Stimulated activated CD4-positive, alpha-beta T cell treated with anti-CD3 and anti-CD28 coated beads, Interleukin-4, amount 100 ng/mL, for 24 hours (primary cell): ENCODE data around the gene CYP3A5.
"Not testable (repeated sequence)": the region's sequence is repeated elsewhere in the genome, so short reads cannot be mapped to it uniquely, and the experiment has no call there.

Experiments
- DNase-seq: peaks from one replicate; pipeline ENCODE4 v3.0.0-alpha.2; 2020

Gene CYP3A5

DNA sequence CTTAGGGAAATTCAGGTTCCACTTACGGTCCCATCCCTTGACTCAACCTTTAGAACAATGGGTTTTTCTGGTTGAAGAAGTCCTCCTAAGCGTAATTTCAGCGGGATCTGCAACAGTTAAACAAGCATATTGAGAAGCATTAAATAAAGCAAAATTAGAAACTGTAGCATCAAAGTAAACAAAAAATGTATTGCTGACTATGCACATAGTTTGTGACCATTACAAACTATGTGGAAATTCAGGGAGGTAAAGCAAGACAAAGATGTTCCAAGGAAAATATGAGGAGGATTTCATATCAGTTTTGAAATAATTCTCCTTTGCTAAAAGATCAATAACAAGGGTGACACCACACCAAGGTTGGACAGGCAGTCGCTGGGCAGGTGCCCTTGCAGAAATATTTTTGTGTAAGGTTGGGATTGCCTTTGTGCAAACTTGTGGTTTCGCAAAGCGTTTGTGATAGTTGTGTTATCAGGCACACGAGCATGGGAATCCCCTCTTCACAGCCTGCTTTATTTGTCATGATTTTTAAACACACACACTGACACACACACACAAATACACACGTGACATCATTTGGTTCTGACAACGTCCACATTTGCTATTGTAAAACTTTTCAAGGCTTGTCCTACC lies 5.4 kb upstream of the CYP3A5 start:
- DNase-seq: no peak

DNA sequence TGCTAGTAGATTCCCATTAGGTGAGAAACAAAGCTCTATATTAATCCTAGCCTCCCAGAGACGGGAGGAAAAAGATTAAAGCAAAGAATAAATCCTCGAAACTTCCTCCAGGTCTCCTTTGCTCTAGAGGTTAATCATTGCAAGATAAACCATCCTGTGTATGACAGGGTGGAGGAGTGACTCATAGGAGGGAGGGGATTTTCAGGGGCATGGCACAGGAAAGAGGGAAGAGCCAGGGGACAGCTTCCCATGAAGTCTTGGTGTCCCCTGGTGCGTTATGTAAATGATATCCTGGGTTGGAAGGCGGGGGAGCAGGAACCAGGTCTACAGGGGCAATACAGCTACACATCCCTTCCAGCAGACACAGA lies 780 bp downstream of the CYP3A5 start:
- no peak for DNase-seq

DNA sequence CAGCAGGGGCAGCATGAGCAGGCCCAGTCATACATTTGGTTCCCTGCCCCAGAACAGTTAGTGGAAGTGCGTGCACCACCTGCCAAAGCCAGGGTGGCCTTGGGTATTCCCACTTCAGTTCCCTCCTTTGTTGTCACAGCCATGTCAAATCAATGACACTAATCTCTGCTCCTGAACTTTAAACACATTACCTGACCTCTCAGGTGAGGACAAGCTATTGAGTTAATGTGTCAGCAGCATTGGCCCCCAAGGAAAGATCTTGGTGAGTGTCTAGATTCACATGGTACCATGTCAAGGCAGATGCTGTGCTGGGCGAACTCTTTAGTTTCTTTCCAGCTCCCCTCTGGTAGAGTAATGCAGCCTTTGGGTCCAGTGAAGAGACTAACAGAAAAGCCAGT lies 2.1 kb downstream of the CYP3A5 start:
- DNase-seq: no peak

DNA sequence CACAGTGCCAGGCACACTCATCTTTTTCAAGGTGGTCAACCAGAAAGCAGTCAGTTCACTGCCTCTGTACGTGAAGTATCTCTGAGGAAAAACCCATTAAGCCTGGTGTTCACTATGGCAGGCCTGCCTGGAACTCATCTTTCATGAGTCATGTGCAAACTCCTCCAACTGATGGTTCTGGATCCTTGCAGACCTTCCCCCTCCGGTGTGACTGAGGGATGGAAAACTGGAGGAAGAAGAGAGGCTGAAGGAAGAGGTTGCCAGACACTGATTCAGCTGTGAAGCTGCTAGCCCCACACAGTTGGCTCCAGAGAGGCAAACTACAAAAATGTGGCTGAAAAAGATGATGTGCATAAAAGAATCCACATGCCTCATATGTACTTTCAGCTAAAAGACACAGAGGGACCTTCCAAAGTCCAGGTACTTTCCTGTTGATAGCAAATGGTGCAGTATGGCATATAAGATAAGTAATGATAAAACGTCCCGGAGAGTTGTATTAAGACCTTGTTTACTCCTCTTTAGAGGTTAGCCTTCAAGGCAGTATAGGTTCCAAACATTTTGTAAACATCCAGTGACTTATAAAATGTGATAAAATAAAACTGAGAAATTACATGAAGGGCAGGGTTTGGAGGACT lies 2.7 kb downstream of the CYP3A5 start:
- no peak for DNase-seq

DNA sequence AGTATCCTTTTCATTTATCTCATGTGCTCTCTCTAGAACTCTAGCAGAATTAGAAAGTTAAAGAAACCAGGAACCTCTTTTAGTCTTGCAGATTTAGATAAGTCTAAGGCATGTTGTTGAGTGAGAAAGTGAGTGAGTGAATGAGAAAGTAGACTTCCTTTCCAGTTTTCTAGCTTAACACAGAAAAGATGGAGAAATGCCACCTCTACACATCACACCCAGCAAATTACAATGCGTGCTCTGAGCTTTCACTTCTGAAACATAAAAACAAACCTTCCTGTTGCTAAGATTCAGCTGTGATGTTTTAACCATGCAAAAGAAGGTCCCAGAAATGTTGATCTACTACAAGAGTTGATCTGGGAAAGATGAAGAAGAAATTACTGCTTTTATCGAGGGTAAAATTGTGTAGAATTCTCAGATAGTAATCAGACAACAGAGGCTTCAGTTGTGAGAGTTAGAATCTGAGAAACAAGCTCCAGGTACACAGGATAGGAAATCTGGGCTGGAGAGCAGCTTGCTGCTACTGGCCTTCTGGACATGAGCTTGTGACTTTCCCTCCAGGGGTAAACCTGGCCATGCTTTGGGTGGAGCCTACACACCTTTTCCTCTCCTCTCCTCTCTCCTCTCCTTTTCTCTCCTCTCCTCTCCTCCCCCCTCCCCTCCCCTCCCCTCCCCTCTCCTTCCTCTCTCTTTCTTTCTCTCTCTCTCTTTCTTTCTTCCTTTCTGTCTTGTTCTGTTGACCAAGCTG lies 4.6 kb downstream of the CYP3A5 start:
- DNase-seq: no peak

DNA sequence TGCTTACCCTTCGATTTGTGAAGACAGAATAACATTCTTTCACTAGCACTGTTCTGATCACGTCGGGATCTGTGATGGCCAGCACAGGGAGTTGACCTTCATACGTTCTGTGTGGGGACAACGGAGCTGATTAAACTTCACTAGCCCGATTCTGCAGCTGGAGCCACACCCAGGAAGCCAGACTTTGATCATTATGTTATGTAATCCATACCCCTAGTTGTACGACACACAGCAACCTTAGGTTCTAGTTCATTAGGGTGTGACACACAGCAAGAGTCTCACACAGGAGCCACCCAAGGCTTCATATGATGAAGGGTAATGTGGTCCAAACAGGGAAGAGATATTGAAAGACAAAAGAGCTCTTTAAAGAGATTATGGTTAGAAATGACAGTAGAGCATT lies 7.2 kb downstream of the CYP3A5 start:
- DNase-seq: no peak

DNA sequence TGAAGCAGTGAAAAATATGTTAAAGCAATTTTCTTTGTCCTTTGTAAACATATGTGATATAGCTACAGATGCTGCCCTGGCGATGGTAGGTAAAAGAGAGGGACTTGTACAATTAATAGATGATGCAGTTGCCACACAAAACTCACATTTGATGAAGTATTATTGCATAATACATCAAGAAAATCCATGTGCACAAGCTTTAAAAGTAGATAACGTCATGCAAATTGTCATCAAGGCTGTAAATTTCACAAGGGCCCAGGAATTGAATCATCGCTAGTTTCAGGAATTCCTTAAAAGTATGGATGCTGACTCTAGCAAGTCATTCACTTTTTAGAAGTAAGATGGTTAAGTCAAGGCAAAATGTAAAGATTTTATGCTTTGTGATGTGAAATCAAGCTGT lies 10.0 kb downstream of the CYP3A5 start:
- no peak for DNase-seq

DNA sequence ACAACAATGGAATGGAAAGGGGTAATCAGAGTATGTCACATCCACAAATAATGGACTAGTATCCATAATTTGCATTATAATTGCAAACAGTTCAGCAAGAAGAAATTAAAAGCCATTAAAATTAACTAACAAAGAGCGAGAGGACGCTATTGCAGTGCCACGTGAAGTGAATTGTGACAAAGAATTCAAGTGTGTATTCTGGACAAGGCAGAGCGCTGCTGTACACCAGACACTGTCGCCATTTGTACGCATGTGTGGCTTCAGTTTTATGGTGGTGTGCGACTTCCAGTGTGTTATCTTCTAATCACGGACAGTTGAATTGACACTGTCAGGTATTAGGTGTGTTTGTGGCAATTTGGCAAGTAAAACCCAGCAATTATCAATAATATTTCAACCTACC lies 11.3 kb downstream of the CYP3A5 start:
- no peak for DNase-seq

DNA sequence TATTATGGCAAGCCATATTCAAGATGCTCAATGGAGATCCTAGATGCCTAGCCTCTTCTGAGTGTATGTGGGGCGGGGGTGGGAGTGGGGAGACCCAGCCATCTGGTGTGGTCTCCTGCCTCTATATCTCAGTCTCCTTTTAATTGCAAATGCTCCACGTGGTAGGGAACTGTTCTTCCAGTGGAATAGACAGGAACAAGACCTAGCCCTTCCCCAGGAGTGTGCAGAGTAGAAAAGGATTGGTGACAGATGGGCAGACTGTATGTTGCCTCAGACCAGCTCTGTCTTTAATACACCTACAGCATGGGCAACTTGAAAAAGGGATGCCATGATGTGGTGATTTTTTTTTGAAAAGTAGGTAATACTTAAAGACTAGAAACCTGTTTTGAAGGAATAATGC lies 12.6 kb downstream of the CYP3A5 start:
- no peak for DNase-seq

DNA sequence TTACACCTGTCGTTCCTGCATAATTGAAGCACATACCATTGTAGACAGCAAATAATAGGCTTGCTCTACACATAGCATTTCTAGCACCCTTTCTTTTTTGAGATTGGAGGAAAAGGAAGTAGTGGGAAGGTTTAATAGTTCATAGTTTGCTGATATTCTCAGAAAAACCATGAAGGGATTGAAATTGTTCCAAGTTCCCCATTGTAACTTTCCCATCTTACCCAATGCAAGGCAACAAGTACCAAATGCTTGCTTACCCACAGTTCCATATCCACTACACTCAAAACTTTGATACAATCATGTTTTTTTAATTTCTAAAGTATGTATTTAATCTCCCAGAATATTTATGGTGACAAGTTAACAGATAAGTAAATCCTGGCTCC lies 13.8 kb downstream of the CYP3A5 start:
- DNase-seq: no peak

DNA sequence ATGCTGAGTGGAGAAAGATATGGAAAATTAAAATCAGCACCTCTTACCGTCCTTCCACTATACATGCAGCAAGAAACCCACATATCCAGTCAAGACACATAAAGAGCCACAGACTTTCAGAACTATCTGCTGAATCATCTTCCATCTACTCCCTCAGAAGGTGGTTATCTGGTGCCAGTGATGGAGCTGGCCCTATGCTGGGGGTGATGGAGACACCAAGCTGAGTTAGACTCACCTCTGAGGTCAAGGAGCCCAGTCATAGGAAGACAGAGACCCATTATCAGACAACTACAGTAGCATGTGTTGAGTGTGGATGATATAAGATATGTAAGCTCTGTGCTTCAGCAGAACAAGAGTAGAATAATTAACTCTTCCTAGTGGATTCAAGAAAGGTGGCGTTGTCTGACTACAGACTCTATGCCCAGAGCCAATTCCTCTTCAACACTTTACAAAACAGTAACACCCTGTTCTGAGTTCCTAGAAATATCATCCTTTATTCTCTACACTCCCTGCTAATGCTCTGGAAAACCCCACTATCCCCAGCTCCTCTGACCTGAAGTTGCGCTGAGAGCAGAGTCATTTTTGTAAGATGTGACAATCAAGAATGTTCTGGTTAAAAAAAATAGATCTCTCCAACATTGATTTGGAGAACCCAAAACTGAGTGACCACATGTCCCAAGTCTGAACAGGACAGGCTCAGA lies 14.3 kb downstream of the CYP3A5 start:
- DNase-seq: no peak

DNA sequence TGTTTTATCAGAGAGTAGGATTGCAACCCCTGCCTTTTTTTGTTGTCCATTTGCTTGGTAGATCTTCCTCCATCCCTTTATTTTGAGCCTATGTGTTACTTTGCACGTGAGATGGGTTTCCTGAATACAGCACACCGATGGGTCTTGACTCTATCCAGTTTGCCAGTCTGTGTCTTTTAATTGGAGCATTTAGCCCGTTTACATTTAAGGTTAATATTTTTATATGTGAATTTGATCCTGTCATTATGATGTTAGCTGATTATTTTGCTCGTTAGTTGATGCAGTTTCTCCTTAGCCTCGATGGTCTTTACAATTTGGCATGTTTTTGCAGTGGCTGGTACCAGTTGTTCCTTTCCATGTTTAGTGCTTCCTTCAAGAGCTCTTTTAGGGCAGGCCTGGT lies 21.9 kb downstream of the CYP3A5 start:
- not testable (repeated sequence) for DNase-seq

DNA sequence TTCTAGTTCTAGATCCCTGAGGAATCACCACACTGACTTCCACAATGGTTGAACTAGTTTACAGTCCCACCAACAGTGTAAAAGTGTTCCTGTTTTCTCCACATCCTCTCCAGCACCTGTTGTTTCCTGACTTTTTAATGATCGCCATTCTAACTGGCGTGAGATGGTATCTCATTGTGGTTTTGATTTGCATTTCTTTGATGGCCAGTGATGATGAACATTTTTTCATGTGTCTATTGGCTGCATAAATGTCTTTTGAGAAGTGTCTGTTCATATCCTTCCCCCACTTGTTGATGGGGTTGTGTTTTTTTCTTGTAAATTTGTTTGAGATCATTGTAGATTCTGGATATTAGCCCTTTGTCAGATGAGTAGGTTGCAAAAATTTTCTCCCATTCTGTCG lies 25.2 kb downstream of the CYP3A5 start:
- not testable (repeated sequence) for DNase-seq

DNA sequence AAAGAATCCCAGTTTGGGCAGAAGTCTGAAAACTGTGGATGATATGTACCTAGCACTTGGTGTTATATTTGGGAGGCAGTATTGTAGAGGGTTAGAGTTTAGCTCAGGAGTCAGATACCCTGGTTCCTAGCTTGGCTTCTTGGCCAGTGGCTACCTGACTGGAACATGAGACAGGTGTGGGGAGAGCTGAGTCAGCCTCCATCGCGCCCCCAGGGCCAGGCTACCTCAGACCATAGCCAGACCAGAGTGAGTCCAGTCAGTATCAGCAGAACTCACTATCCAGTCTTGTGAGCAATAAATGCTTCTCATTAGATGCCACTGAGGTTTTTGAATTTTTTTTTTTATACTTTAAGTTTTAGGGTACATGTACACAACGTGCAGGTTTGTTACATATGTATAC lies 26.0 kb downstream of the CYP3A5 start:
- no peak for DNase-seq

DNA sequence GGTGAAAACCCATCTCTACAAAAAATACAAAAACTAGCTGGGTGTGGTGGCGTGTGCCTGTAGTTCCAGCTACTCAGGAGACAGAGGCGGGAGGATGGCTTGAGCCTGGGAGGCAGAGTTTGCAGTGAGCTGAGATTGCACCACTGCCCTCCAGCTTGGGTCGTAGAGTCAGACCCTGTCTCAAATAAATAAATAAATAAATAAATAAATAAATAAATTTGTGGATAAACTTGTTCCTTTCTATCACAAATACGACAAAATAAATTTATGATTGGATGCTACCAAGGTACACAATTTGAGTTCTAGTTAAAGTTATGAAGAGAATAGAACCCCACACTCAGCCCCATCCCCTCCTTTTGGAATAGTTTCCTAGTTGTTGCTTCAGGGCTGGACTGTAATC lies 26.5 kb downstream of the CYP3A5 start:
- DNase-seq: not testable (repeated sequence)

DNA sequence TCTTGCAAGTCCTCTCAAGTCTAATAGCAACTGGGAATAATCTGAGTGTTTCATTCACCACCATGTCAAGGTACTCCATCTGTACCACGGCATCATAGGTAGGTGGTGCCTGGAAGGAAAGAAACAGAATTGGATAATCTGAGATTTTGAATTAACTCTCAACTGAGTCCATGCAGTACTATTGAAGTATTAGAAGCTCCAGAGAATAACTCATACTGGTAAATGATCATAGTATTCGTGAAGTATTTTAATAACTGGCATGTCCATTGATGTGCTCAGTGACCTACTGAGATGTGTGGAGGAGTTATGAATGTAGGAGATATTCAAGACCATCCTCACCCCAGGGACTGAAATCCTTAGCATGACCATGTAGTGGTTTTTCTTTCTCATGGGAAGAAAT lies 27.1 kb downstream of the CYP3A5 start:
- DNase-seq: no peak

DNA sequence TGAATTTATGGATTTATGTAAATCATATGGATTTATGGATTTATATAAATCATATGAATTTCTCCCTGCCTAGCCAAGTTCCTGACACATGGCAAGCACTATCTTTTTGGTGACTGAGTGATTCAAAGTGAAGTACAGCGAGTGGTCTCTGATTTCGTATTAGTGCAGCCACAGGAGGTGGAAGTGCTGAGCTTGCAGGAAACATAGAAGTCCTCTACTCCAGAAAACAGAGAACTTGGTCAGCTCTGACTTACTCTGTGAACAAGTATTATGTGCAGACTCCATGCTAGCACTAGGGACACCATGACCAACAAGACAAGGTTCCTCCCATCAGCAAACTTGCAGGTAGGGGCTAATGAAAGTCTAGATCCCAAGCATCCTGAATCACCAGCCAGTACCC lies 28.5 kb downstream of the CYP3A5 start:
- DNase-seq: no peak

DNA sequence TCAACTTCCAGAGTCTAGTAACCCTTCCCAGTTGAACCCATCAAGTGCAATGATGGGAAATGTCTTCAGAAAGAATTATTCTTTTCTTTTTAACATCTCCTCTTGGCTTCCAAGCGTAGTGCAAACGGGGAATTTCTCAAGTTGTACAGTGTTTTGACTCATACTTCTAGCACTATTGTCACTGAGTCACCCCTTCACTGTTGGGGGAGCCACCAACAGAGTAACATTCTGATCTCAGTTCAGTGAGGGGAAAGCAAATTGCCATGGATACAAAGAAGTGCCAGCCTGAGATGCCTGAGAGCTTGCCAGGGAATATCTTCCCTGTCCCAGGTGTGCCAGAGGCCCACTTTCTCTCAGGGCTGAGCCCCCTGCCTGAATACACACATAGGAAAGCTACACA lies 31.0 kb downstream of the CYP3A5 start:
- no peak for DNase-seq

DNA sequence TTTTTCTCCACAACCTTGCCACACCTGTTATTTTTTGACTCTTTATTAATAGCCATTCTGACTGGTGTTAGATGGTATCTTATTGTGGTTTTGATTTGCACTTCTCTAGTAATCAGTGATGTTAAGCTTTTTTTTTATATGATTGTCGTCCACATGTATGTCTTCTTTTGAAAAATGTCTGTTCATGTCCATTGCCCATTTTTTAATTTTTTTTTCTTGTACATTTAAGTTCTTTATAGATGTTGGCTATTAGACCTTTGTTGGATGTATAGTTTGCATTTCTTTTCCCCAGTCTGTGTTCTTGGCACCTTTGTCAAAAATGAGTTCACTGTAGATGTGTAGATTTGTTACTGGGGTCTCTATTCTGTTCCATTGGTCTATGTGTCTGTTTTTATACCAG lies 34.2 kb downstream of the CYP3A5 start:
- DNase-seq: no peak

DNA sequence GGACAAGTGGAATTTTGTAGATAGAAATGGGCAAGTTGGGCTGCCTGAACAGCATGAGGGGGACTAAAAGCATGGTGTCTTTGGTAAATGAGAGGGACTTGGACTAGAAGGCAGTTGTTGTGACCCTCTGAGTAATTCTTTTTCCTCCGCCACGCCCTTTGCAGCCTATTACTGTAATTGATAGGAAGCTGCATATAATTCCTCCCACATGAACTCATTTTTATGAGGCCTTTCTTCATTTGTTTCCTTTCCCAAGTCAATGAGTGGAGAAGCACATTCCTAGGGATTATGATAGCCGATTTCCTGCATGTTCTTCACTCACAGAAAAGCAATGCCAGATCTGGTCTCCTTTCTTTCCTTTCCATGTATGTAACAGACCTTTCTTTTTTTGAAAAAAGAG lies 35.4 kb downstream of the CYP3A5 start:
- no peak for DNase-seq

DNA sequence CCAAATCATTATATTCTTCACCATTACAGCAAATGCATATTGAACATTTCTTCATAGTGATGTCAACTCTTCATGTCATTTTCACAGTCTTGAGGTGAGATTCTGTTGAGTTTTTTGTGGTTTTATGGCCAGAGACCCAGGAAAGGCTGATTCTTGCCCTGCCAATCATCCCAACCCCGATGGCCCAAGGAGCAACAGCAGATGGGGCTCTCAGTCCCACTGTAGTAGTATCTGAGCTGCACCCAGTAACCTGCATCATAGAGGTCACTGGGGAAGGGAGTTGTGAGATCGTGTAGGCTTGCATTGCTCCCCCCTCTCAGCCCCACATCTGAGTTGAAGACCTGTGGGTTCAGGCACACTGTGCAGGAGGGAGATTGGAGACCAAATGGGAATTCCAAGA lies 36.3 kb downstream of the CYP3A5 start:
- DNase-seq: no peak

DNA sequence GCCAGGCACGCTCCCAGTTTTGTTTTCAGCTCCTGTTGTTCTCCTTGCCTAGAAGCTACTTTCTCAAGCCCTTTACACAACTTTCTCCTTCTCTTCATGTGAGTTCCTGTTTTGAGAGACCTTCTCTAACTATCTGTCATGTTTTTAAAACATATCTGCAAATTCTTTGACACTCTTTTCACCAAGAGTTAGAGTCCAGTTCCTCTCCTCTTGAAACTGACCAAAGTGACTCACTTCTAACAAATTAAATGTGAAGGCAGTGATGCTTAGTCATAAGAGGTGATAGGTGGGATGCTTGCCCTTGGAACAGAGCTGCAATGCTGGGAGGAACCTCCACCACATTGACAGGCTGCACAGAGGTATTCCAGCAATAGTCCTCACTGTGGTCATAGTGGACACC lies 37.8 kb downstream of the CYP3A5 start:
- DNase-seq: no peak

DNA sequence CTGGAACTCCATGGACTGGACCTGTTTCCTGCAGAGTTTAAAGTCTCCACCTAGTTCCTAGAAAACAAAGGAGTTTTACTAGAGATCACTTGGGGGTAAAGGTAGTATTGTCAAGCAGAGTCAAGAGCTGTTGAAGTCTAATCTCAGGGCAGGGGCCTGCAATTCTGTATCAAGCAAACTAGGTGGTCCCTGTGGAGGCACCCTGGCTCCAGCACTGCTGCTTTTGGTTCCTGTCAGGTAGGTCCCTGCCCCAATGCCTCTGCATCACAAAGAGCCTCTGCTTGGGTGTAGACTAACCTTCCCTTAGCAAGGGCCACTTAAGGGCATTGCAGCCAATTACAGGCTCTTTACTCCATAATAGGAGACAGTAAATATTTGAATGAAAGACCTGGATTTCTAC lies 40.5 kb downstream of the CYP3A5 start:
- no peak for DNase-seq

DNA sequence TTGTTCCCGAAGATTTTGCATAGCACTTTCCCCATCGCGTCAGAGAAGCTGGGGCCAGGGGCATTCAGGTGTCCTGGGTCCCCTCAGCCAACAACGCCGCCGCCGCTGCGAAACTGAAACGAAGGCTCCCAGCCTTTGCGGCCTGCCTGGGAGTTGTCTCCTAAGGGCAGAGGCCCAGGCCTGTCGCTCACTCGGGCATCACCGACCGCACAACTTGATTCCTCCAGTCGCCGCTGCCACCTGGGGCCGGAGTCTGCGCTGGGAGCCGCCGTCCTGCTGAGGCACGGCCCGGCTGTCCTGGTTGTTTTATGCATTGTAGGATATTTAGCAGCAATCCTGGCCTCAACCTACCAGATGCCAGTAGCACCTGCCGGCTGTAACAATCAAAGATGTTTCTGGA lies 41.1 kb downstream of the CYP3A5 start:
- DNase-seq: no peak
